HG02678 (cell line): ENCODE results near the gene CNTF.

Experiments
- ATAC-seq: cut with Tn5 transposase; IDR thresholded peaks from one replicate; pipeline ENCODE4 v1.9.1; 2021; ENCODE audit warnings: mild to moderate bottlenecking, moderate library complexity; ENCODE audit not compliant: unreplicated experiment

CNTF gene

DNA sequence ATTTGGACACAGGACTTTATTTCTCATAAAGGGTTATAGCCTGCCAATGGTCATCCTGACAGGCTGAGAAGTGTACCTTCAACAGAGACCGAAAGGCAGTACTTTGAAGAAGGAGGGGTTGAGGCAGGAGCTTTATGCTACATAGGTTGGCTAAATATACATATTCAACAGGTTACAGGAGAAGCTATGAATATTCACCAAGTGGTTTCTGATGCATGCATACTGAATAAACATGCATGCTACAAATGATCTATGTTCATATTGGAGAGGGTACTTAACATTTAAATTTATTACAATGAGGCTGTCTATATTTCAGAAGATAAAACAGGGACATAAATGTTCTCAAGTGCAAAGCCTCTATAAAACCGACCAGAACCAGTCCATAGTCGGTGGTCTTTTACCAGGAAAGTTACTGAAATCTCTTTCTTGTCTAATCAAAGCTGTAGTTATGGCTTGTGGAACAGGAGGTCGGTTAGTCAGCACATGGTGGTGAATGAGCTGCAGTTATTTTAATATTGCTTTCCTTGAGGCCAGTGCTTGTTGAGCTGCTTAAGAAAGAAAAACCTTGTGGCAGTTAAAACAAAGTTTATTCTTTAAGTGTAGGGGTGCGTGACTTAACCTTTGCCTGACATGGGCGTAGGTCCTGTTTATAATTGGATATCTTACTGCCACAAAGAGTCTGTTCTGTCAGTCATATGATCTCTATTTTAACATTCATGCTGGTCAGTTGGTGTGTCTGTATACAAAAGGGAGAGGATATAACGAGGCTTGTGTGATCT, 19.5 kb downstream of the CNTF start:
- no peak for ATAC-seq

DNA sequence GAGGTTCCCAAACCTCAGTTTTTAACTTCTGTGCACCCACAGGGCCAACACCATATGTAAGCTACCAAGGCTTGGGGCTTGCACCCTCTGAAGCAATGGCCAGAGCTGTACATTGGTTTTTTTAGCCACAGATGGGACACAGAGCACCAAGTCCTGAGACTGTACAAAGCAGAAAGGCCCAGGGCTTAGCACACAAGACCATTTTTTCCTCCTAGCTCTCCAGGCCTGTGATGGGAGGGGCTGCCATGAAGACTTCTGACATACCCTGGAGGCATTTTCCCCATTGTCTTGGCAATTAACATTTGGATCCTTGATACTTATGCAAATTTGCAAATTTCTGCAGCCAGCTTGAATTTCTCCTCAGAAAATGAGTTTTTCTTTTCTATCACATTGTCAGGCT, 23.4 kb downstream of the CNTF start:
- ATAC-seq: no peak

DNA sequence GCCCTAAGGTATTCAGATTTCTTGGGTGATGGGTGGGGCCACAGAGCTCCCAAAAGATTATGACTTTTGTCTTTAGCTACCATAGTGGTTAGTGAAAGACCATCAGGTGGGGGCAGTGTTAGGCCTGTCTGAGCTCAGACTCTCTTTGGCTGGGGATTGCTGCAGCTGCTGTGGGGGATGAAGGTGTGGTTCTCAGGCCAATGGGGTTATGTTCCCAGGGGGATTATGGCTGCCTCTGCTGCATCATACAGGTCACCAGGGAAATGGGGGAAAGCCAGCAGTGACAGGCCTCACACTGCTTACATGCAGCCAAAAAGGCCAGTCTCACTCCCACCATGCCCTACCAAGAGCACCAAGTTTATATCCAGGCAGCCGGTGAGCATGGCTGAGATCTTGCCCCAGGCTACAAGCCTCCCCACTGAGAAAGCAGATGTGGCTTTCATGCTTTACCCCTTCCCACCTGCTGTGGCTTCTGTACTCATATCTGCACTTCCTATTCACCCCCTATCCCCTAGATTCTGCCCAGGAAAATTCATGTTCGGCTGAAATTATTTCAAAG, 24.8 kb downstream of the CNTF start:
- peak; percentile 86 for ATAC-seq

DNA sequence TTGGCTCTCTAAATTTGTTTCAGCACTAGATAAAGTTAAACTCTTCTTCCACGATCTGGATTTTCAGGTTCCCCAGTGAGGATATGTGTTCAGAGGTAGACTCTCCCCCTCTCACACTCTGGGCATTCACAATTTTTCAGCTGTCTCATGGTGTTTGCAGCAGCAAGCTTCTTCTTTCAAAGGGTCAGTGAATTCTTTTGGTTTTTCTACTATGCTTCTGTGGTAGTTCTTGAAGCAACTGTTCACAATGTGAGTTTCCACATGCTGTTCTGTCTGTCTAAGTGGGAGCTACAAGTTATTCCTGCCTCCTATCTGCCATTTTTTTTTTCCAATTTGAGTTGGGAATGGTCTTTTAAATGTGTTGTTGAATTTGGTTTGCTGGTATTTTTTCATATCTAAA, 25.4 kb downstream of the CNTF start:
- ATAC-seq: no peak

DNA sequence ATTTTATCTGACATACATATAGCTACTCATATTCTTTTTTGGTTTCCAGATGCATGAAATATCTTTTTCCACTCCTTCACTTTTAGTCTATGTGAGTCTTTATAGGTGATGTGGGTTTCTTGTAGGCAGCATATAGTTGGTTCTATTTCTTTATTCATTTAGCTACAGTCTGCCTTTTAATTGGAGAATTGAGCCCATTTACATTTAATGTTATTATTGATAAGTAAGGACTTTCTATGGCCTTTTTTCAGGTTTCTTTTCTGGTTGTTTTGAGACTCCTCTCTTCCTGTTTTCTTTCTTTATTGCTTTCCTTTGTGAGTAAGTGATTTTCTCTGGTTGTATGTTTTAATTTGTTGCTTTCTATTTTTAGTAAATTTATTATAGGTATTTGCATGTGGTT, 27.2 kb downstream of the CNTF start:
- no peak for ATAC-seq

DNA sequence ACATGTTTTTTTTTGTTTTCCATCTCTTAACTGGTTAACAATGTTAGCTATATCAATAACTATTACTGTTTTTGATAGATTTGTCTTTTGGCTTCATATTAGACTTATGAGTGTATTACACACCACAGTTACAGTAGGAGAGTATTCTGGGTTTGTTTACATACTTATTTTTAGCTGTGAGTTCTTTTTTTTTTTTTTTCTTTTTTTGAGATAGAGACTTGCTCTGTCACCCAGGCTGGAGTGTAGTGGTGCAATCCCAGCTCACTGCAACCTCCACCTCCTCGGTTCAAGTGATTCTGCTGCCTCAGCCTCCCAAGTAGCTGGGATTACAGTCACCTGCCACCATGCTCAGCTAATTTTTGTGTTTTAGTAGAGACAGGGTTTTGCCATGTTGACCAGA, 28.0 kb downstream of the CNTF start:
- ATAC-seq: no peak

DNA sequence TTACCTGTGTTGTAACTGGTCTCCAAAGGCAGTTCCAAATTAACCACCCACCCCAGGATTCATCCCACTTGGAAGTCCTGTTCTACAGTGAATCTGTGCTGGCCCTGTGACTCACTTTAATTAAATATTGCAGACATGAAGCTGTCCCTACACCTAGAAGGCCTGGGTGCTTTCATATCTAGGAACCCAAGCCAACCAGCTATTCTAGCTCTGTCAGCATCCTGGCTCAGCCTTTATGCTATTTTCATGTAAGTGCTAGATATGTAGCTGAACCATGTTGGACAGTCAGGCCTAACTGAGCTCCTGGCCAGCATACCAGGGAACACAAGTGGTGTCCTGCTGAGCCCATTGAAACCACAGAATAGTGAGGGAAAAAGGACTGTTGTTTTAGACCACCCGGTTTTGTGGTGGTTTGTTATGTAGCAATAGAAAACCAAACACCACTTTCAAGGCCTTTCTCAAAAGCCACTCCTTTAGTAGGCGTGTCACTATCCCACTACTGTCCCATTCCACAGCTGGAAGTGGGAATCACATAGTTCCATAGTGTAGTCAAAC, 30.3 kb downstream of the CNTF start:
- no peak for ATAC-seq

DNA sequence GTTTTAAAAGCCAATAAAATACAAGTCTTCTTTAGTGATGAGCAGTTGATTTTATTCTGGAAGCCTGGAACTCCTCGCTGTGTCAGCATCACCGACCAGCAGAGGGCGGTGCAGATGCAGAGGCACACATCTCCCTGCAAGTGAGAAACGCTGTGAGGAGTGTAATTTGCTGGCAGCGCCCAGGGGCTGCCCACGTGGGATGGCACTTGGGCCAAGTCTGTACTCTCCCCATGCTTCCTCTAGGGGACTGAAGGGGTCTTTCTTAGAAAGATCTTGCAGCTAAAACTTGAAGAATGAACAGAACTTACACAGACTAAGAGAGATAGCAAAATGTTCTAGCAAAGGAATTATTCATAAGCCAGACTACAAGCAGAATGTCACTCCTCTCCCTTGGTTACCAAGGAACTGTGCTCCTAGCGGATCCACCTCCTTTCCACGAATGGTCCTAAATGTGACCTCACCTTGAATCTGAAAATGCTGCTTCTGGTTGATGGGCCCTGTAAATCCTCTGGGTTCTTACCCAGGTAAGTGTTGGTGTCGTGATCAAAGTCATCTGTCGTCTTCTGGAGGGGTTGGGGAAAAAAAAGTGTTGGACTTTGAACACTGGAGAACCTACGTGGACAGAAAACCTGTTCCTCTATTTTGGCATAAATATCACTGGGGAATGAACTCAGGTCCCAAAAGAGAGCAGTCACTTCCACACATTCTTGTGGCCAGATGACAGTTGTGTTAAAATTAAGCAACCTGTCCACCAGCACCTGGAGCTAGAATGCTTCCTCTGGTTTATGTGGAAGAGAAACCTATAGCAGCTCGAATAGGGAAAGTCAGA, 31.8 kb downstream of the CNTF start:
- ATAC-seq: peak; percentile 94

DNA sequence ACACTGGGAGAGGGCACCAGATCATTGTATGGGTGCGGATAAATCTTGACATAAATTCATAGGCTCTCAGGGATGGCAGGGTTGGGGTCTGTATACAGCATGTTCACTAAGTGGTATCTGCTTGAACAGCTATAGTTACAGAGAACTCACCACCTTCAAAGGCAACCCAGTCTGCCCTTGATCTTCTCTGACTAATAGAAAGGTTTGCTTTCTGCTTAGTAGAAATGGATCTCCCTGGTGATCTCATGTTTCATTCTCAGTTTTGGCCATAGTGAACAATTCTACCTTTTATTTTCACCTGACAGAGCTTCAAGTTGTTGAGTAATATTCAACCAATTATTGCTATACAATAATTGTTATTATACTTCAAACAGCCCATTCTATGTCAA, 32.4 kb downstream of the CNTF start:
- ATAC-seq: peak; percentile 43

DNA sequence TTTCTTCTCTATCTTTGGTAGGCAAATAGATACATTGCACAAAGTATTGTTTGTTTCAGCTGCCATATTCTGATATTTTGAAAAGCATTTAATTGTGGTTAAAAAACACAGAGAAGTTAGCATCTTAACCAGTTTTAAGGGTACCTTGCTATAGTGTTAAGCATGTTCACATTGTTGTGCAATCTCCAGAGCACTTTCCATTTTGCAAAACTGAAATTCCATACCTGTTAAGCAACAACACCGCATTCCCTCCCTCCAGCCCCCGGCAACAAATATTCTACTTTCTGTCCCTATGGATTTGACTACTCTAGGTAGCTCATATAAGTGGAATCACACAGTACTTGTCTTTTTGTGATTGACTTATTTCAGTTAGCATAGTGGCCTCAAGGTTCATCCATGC, 33.9 kb downstream of the CNTF start:
- no peak for ATAC-seq

DNA sequence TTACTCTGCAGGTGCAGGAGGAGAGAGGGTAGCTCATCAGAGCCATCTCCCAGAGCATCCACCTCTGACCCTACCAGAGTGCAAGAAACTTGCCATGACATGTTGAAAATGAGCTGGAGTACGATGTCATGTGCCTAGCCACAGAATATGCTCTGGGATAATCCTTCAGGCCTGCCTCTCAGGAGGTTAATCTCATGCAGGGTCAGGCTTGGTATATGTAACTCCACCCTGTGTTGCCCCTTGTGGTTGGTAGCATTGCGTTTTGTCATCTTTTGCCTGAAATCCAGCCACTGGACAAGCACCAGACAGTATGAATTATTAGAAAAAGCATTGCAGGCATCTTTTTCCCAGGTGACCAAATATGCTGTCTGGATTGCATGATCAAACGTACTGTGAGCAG, 36.2 kb downstream of the CNTF start:
- ATAC-seq: no peak

DNA sequence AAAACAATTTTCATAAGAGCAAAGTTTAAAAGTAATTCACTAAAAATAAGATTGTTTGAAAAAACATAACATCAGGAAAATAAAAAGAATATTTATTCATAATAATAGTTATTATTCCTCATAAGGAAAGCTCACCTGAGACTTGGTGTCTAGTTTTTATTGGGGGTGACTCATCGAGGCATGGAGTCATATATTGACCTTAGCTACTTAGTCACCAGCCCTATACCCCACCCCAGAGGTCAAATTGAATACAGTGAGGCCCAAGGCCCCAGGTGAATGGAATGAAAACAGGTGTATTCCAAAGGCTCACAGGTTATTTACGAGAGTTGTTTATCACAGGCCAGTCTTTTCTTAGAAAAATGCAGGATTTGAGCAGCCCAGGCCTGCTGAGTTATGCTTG, 36.9 kb downstream of the CNTF start:
- ATAC-seq: no peak

DNA sequence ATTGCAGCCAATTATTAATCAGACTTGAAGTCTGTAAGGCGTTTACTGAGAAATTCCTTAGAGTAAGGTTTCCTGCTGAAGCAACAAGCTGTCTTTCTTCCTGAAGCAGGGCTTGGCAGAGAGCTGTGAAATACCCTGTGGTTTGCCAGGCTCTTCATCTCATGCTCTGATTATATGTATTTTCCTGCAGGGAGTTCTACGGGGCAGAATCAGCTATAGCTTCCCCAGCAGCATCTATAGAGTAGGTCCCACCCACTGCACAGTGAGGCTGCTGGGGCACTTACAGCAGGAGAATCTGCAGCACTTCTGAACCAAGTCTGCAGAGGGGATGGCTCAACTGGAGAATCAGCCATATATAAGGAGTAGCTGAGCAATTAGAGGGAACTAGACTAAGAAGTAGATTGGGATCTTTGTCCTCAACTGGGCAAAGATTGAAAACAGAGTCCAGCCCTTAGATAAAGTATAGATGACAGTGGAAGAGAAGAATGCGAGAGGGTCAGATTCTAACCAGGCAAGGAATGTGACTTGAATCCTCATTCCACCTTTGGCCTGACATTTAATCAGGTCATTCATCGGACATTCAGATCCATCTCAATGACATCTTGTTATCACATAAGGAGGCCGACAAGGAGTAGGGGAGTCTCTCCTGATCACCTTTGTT, 37.6 kb downstream of the CNTF start:
- ATAC-seq: no peak

DNA sequence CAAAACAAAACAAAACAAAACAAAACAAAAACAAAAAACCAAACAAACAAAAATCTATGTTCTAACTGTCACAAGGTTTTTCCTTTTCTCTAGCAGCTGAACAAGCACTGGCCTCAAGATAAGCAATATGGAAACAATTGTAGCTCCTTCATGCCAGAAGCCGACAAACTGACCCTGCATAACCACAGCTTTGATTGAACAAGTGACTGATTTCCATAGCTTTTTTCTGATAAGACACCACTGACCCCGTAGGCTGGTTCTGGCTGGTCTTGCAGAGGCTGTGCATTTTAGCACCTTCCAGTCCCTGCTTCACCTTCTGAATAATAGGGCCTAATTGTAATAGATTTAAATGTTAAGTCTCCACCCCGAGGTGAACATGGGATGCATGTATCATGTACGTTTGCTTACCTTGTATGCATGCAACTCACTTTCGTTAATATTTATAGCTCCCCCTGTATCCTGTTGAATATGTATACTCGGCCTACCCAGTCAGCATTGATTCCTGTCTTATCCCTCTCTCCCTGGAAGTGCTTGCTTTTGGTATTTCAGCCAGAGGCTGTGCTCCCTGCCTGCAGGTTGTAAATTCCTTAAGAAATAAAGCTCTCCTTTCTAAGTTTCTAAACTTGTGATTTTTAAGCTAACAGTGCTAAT, 49.6 kb downstream of the CNTF start:
- no peak for ATAC-seq

DNA sequence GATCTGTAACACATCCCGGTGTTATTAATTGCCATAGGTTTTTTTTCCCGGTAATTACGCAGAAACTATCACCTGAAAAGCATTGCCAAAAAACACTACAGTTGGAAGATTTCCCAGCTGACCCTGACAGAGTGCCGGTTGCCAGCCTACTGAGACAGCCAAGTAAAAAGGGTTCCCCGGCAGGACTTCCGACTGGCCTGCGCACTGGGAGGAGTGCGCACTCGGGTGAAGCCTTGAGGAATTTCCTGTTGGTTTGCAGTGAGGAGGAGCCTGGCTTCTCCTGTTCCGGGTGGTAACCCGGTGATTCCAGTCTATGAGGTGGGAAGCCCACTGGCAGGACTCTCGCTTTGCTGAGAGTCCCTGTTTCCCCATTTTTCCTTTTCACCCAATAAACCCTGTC, 52.1 kb downstream of the CNTF start:
- no peak for ATAC-seq
